MG63 (cell line): ENCODE results near the gene NOP56. TPM values are rescaled to one million over a fixed set of nuclear protein-coding genes. Genes with fewer than 3 reads are reported as not detected.
"Not testable (repeated sequence)": the region's sequence is repeated elsewhere in the genome, so short reads cannot be mapped to it uniquely, and the experiment has no call there.

Source experiments
- DNase-seq: peaks from one replicate; pipeline ENCODE4 v3.0.0-alpha.2; 2020
- H3K27me3 ChIP-seq: fragments of 250-450 bp; sonication (Bioruptor Pico); 2 replicates; pipeline ENCODE4 v1.5.1; 2020; ENCODE audit warnings: mild to moderate bottlenecking, moderate library complexity
- H3K36me3 ChIP-seq: fragments of 250-450 bp; sonication (Bioruptor Pico); 2 replicates; pipeline ENCODE4 v1.5.1; 2020; ENCODE audit warnings: mild to moderate bottlenecking, moderate library complexity
- H3K4me3 ChIP-seq: fragments of 250-450 bp; sonication (Bioruptor Pico); 2 replicates; pipeline ENCODE4 v1.5.1; 2020; ENCODE audit warnings: mild to moderate bottlenecking, moderate library complexity
- H3K9me3 ChIP-seq: fragments of 250-450 bp; sonication (Bioruptor Pico); 2 replicates; pipeline ENCODE4 v1.5.1; 2020; ENCODE audit warnings: mild to moderate bottlenecking, moderate library complexity
- total RNA-seq: library from RNA; depleted of rRNA; stranded (reverse); fragments of >200 nt; shearing (Covaris generic); gene quantifications from 2 replicates; pipeline ENCODE4 v1.2.3, GENCODE V29; 2014; ENCODE audit warnings: low replicate concordance

The NOP56 gene
- total RNA-seq, 1 experiment from 2014 or later = 313 TPM

GRCh38 chr20:2658414-2659354 is 6.3 kb downstream of the NOP56 start:
- H3K9me3 ChIP-seq = no peaks in the 10 kb centered on the region
- no peak overlapping the region for H3K4me3 ChIP-seq
- peaks cover 58% of the 10 kb centered on the region for H3K36me3 ChIP-seq
- H3K27me3 ChIP-seq = no peaks in the 10 kb centered on the region
- DNase-seq = peak; percentile 9

GRCh38 chr20:2659547-2659946 is 7.1 kb downstream of the NOP56 start:
- Histone ChIP-seq H3K4me3 (no peak overlapping the region), H3K36me3 (peaks cover 49% of the 10 kb centered on the region), H3K27me3 (no peaks in the 10 kb centered on the region), H3K9me3 (no peaks in the 10 kb centered on the region)
- DNase-seq = no peak

GRCh38 chr20:2663364-2663886 is 11.0 kb downstream of the NOP56 start:
- DNase-seq = no peak
- Histone ChIP-seq H3K27me3 (no peaks in the 10 kb centered on the region), H3K36me3 (peaks cover 10% of the 10 kb centered on the region), H3K9me3 (no peaks in the 10 kb centered on the region), H3K4me3 (peak overlapping the region; percentile 74)

- DNase-seq = peak; percentile 87
- Histone ChIP-seq H3K4me3 (peak within 1 kb of the TSS; percentile 74), H3K9me3 (no peaks in the 10 kb centered on the region), H3K27me3 (no peaks in the 10 kb centered on the region), H3K36me3 (peaks cover 8% of the 10 kb centered on the region)
These were observed 11.7 kb downstream of the NOP56 start, which contains the start of gene IDH3B for GRCh38 chr20:2663887-2664719. IDH3B (minus strand) TSS chr20:2664216; CDS start chr20:2664188, 28 bp downstream.

- Histone ChIP-seq H3K36me3 (no peaks in the 10 kb centered on the region), H3K4me3 (no peak overlapping the region), H3K9me3 (no peaks in the 10 kb centered on the region), H3K27me3 (no peaks in the 10 kb centered on the region)
- DNase-seq = no peak
These were observed 19.5 kb downstream of the NOP56 start for GRCh38 chr20:2671977-2672376.

GRCh38 chr20:2672446-2672845 is 20.0 kb downstream of the NOP56 start:
- Histone ChIP-seq H3K36me3 (no peaks in the 10 kb centered on the region), H3K9me3 (no peaks in the 10 kb centered on the region)

GRCh38 chr20:2673453-2673852 is 21.0 kb downstream of the NOP56 start:
- Histone ChIP-seq H3K36me3 (no peaks in the 10 kb centered on the region), H3K4me3 (no peak overlapping the region), H3K9me3 (no peaks in the 10 kb centered on the region), H3K27me3 (no peaks in the 10 kb centered on the region)
- DNase-seq = no peak

More at GRCh38 chr20:2672446-2672845, 20.0 kb downstream of the NOP56 start:
- no peaks in the 10 kb centered on the region for H3K27me3 ChIP-seq
- no peak overlapping the region for H3K4me3 ChIP-seq
- no peak for DNase-seq

- no peaks in the 10 kb centered on the region; the same call in 1 of the 2 replicates for H3K27me3 ChIP-seq
- no peak overlapping the region for H3K4me3 ChIP-seq
- H3K36me3 ChIP-seq = no peaks in the 10 kb centered on the region
- H3K9me3 ChIP-seq = no peaks in the 10 kb centered on the region
- no peak for DNase-seq
These were observed 27.6 kb downstream of the NOP56 start for GRCh38 chr20:2680046-2680445.

- not testable (repeated sequence) for H3K36me3 ChIP-seq, H3K27me3 ChIP-seq, H3K4me3 ChIP-seq, H3K9me3 ChIP-seq, DNase-seq
These were observed 29.6 kb downstream of the NOP56 start for GRCh38 chr20:2682040-2682439.

- DNase-seq, H3K36me3 ChIP-seq, H3K27me3 ChIP-seq, H3K4me3 ChIP-seq, H3K9me3 ChIP-seq: not testable (repeated sequence)
These were observed 32.4 kb downstream of the NOP56 start for GRCh38 chr20:2684817-2685216.

- H3K36me3 ChIP-seq = no peaks in the 10 kb centered on the region
- no peaks in the 10 kb centered on the region for H3K9me3 ChIP-seq
- no peak overlapping the region for H3K4me3 ChIP-seq
- DNase-seq = no peak
- no peaks in the 10 kb centered on the region; the same call in 1 of the 2 replicates for H3K27me3 ChIP-seq
These were observed 35.1 kb downstream of the NOP56 start for GRCh38 chr20:2687514-2687913.

GRCh38 chr20:2688041-2688591 is 35.7 kb downstream of the NOP56 start:
- Histone ChIP-seq H3K4me3 (no peak overlapping the region), H3K9me3 (no peaks in the 10 kb centered on the region), H3K27me3 (no peaks in the 10 kb centered on the region; the same call in 1 of the 2 replicates), H3K36me3 (no peaks in the 10 kb centered on the region)
- no peak for DNase-seq

GRCh38 chr20:2690213-2690612 is 37.8 kb downstream of the NOP56 start:
- H3K27me3 ChIP-seq = peaks cover 13% of the 10 kb centered on the region

GRCh38 chr20:2690718-2691117 is 38.3 kb downstream of the NOP56 start:
- Histone ChIP-seq H3K9me3 (no peaks in the 10 kb centered on the region), H3K27me3 (peaks cover 13% of the 10 kb centered on the region), H3K36me3 (no peaks in the 10 kb centered on the region), H3K4me3 (no peak overlapping the region)
- no peak for DNase-seq

More at GRCh38 chr20:2690213-2690612, 37.8 kb downstream of the NOP56 start:
- Histone ChIP-seq H3K4me3 (no peak overlapping the region), H3K9me3 (no peaks in the 10 kb centered on the region), H3K36me3 (no peaks in the 10 kb centered on the region)
- no peak for DNase-seq

GRCh38 chr20:2691127-2691526 is 38.7 kb downstream of the NOP56 start:
- Histone ChIP-seq H3K4me3 (no peak overlapping the region), H3K9me3 (no peaks in the 10 kb centered on the region), H3K27me3 (peaks cover 13% of the 10 kb centered on the region), H3K36me3 (no peaks in the 10 kb centered on the region)
- DNase-seq = no peak

GRCh38 chr20:2691663-2692035 is 39.2 kb downstream of the NOP56 start:
- no peaks in the 10 kb centered on the region for H3K9me3 ChIP-seq
- no peaks in the 10 kb centered on the region for H3K36me3 ChIP-seq
- DNase-seq = no peak
- no peak overlapping the region for H3K4me3 ChIP-seq
- H3K27me3 ChIP-seq = peaks cover 13% of the 10 kb centered on the region
